WTC11 (cell line): ENCODE measurements around the gene PTPRJ.

Experiments
- ATF2 ChIP-seq: sonication (generic); formaldehyde crosslinking; IDR thresholded peaks from 2 replicates; pipeline ENCODE4 v1.8.1; 2022; ENCODE audit warnings: low read depth, missing genetic modification reagents, borderline replicate concordance
- CTCF ChIP-seq: fragments of 200-600 bp; IDR thresholded peaks from 2 replicates; pipeline ENCODE4 v1.8.0; 2022; ENCODE audit warnings: antibody characterized with exemption
- E2F4 ChIP-seq: sonication (generic); formaldehyde crosslinking; IDR thresholded peaks from 2 replicates; pipeline ENCODE4 v1.8.1; 2022; ENCODE audit warnings: low read depth, mild to moderate bottlenecking, moderate library complexity, missing genetic modification reagents, borderline replicate concordance
- ESRRA ChIP-seq: sonication (generic); formaldehyde crosslinking; IDR thresholded peaks from 2 replicates; pipeline ENCODE4 v1.8.1; 2022; ENCODE audit warnings: mild to moderate bottlenecking, missing genetic modification reagents, borderline replicate concordance
- FOXJ3 ChIP-seq: sonication (generic); formaldehyde crosslinking; IDR thresholded peaks from 2 replicates; pipeline ENCODE4 v1.9.0; 2021; ENCODE audit warnings: missing genetic modification reagents, mild to moderate bottlenecking, borderline replicate concordance
- FOXP1 ChIP-seq: sonication (generic); formaldehyde crosslinking; IDR thresholded peaks from 2 replicates; pipeline ENCODE4 v1.8.0; 2022; ENCODE audit warnings: missing genetic modification reagents, mild to moderate bottlenecking, moderate library complexity, borderline replicate concordance
- JUN ChIP-seq: sonication (generic); formaldehyde crosslinking; IDR thresholded peaks from 2 replicates; pipeline ENCODE4 v1.8.0; 2023; ENCODE audit warnings: mild to moderate bottlenecking, missing genetic modification reagents
- MAX ChIP-seq: sonication (generic); formaldehyde crosslinking; IDR thresholded peaks from 2 replicates; pipeline ENCODE4 v1.8.0; 2022; ENCODE audit warnings: mild to moderate bottlenecking, missing genetic modification reagents
- NR2C2 ChIP-seq: sonication (generic); formaldehyde crosslinking; IDR thresholded peaks from 2 replicates; pipeline ENCODE4 v1.8.0; 2022; ENCODE audit warnings: mild to moderate bottlenecking, missing genetic modification reagents
- PRDM15 ChIP-seq: sonication (generic); formaldehyde crosslinking; IDR thresholded peaks from 2 replicates; pipeline ENCODE4 v1.8.0; 2022; ENCODE audit warnings: missing genetic modification reagents
- STAT6 ChIP-seq: sonication (generic); formaldehyde crosslinking; conservative IDR thresholded peaks from 2 replicates; pipeline ENCODE4 v1.8.1; 2023; ENCODE audit warnings: mild to moderate bottlenecking, low read depth, missing genetic modification reagents, moderate library complexity
- TCF7 ChIP-seq: sonication (generic); formaldehyde crosslinking; IDR thresholded peaks from 2 replicates; pipeline ENCODE4 v1.8.0; 2022; ENCODE audit warnings: mild to moderate bottlenecking, low read depth, missing genetic modification reagents, moderate library complexity
- TEAD4 ChIP-seq: sonication (generic); formaldehyde crosslinking; IDR thresholded peaks from 2 replicates; pipeline ENCODE4 v1.8.0; 2022; ENCODE audit warnings: mild to moderate bottlenecking, missing genetic modification reagents
- ZNF138 ChIP-seq: sonication (generic); formaldehyde crosslinking; conservative IDR thresholded peaks from 2 replicates; pipeline ENCODE4 v1.8.1; 2022; ENCODE audit warnings: mild to moderate bottlenecking, moderate library complexity, missing genetic modification reagents

GRCh38 chr11:48170241-48171233 lies 190.2 kb downstream of the PTPRJ start:
- TF ChIP-seq CTCF, result no peak
- TF ChIP-seq JUN (CRISPR knock-in tag), result no peak
- no peak for TF ChIP-seq STAT6 (CRISPR knock-in tag)
- no peak for TF ChIP-seq TEAD4 (CRISPR knock-in tag)
- no peak for TF ChIP-seq TCF7 (CRISPR knock-in tag)
- no peak for TF ChIP-seq MAX (CRISPR knock-in tag)
- TF ChIP-seq E2F4 (CRISPR knock-in tag), result no peak
- no peak for TF ChIP-seq FOXJ3 (CRISPR knock-in tag)
- no peak for TF ChIP-seq FOXP1 (CRISPR knock-in tag)
- TF ChIP-seq PRDM15 (CRISPR knock-in tag), result no peak
- no peak for TF ChIP-seq NR2C2 (CRISPR knock-in tag)
- no peak for TF ChIP-seq ATF2 (CRISPR knock-in tag)
- no peak for TF ChIP-seq ESRRA (CRISPR knock-in tag)
- TF ChIP-seq ZNF138 (CRISPR knock-in tag), result no peak
